HL-60 (cell line): ENCODE measurements around the gene BCCIP.

ENCODE experiments used
- DNase-seq, 2 experiments: peaks; one replicate each; pipeline ENCODE4 v3.0.0-alpha.2; 2010 to 2020; ENCODE audit warnings: low read depth in 1 of 2, low spot score in 1 of 2
- H3K27ac ChIP-seq: fragments of 250-450 bp; sonication (Bioruptor Pico); replicated peaks from 2 replicates; pipeline ENCODE4 v1.5.1; 2020; ENCODE audit warnings: mild to moderate bottlenecking, moderate library complexity
- H3K27me3 ChIP-seq: fragments of 250-450 bp; sonication (Bioruptor Pico); 2 replicates; pipeline ENCODE4 v1.5.1; 2021; ENCODE audit warnings: mild to moderate bottlenecking, moderate library complexity; ENCODE audit not compliant: insufficient read depth, poor library complexity, severe bottlenecking
- H3K4me3 ChIP-seq: replicated peaks from 2 replicates; pipeline ENCODE4 v1.5.1; 2011; ENCODE audit warnings: mild to moderate bottlenecking, control low read depth, low read length; ENCODE audit not compliant: insufficient read depth
- CTCF ChIP-seq: IDR thresholded peaks from one replicate; pipeline ENCODE4 v1.5.1; 2011; ENCODE audit warnings: low read length, control low read depth, inconsistent platforms; ENCODE audit not compliant: insufficient read depth
- GABPA ChIP-seq: IDR thresholded peaks from 2 replicates; pipeline ENCODE4 v1.6.1; 2012; ENCODE audit warnings: low read depth
- POLR2AphosphoS5 ChIP-seq: IDR thresholded peaks from 2 replicates; pipeline ENCODE4 v1.6.1; 2012; ENCODE audit warnings: low read depth
- REST ChIP-seq: IDR thresholded peaks from 2 replicates; pipeline ENCODE4 v1.6.1; 2012; ENCODE audit warnings: low read depth; ENCODE audit not compliant: insufficient replicate concordance
- SPI1 ChIP-seq: IDR thresholded peaks from 2 replicates; pipeline ENCODE4 v1.6.1; 2012; ENCODE audit warnings: low read depth, mild to moderate bottlenecking, borderline replicate concordance

BCCIP gene

GRCh38 chr10:125775491-125776106, 47.7 kb upstream of the BCCIP start, which contains the start of gene MMP21:
TSS of gene MMP21 (minus strand) at chr10:125775821. CDS start at chr10:125775821, 0 bp downstream.
- Histone ChIP-seq H3K27ac (no peak within 1 kb of the TSS), H3K4me3 (no peak within 1 kb of the TSS), H3K27me3 (no peaks in the 10 kb centered on the region)
- no peak for TF ChIP-seq REST
- no peak for TF ChIP-seq GABPA
- TF ChIP-seq POLR2AphosphoS5, result no peak
- no peak for TF ChIP-seq SPI1
- no peak for TF ChIP-seq CTCF
- no peak for DNase-seq

- Histone ChIP-seq H3K4me3 (no peak overlapping the region), H3K27me3 (no peaks in the 10 kb centered on the region), H3K27ac (no peak overlapping the region)
- TF ChIP-seq REST (no peak), POLR2AphosphoS5 (no peak), GABPA (no peak), SPI1 (no peak), CTCF (no peak)
- DNase-seq, result no peak
Measured at GRCh38 chr10:125777806-125778205, 45.5 kb upstream of the BCCIP start.

GRCh38 chr10:125778556-125778955, 44.8 kb upstream of the BCCIP start:
- no peak for TF ChIP-seq POLR2AphosphoS5
- no peak for TF ChIP-seq SPI1
- no peak for TF ChIP-seq GABPA
- no peak for TF ChIP-seq REST
- no peak for TF ChIP-seq CTCF
- no peak for DNase-seq
- no peak overlapping the region for H3K27ac ChIP-seq

More at GRCh38 chr10:125778556-125778955, 44.8 kb upstream of the BCCIP start:
- Histone ChIP-seq H3K4me3 (no peak overlapping the region), H3K27me3 (no peaks in the 10 kb centered on the region)
